Adrenal gland (tissue), 5 donors: ENCODE results near the gene TAF11L2.

ENCODE experiments used
- CTCF ChIP-seq, 6 experiments: fragments of 450-650 bp in 4 of 6; fragments of 200-600 bp in 2 of 6; sonication (generic) in 1 of 6; IDR thresholded peaks; 1 replicate in 5 of 6; 2 replicates in 1 of 6; pipeline versions ENCODE4 v1.5.1 to v1.8.0; 2016 to 2021; ENCODE audit warnings: antibody characterized with exemption in 6 of 6, mild to moderate bottlenecking in 2 of 6, moderate library complexity in 1 of 6
- POLR2A ChIP-seq, 2 donors: fragments of 450-650 bp; IDR thresholded peaks; one replicate each; pipeline ENCODE4 v1.6.1; 2017; ENCODE audit warnings: antibody characterized with exemption in 2 of 2, mild to moderate bottlenecking in 2 of 2, moderate library complexity in 1 of 2
- donor health status: DM: no; HTN: no; CAD: no.

DNA sequence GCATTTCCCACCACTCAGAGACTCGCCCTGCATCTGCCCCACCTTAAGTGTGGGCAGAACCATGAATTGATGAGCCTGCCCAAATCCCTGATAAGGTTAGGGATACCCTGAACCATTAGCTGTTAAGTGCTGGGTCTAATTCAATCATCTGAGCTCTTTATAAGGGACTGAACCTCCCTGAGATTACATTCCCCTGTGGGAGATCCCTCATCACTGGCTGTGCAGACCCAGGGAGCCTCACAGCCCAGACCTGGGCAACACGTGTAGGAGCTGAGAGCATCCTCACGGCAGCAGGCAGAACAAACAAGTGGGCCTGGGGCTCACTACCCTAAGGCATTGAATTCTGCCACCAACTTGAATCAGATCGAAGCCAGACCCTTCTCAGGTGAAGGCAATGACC, 585 bp upstream of the TAF11L2 start:
- TF ChIP-seq POLR2A (IDR thresholded peaks at IDR 0.05) (no peak), CTCF (IDR thresholded peaks at IDR 0.05) (no peak)
